HG03064 (cell line): ENCODE results near the gene NEK3.
A peak's percentile ranks its signal among the peaks of the same experiment; 100 is the strongest.
"Not testable (repeated sequence)": the region's sequence is repeated elsewhere in the genome, so short reads cannot be mapped to it uniquely, and the experiment has no call there.

Source experiments
- ATAC-seq: cut with Tn5 transposase; IDR thresholded peaks from one replicate; pipeline ENCODE4 v1.9.1; 2021; ENCODE audit warnings: low read depth; ENCODE audit not compliant: unreplicated experiment

Gene NEK3

GRCh38 chr13:52159159-52159982 is at the start of gene NEK3:
NEK3 (minus strand) TSS chr13:52159597; CDS start chr13:52156191, 3,406 bp downstream.
- ATAC-seq = peak; percentile 67

GRCh38 chr13:52208384-52208783 is 49.0 kb upstream of the NEK3 start:
- ATAC-seq = not testable (repeated sequence)

- ATAC-seq = not testable (repeated sequence)
Observed at GRCh38 chr13:52207896-52208295, 48.5 kb upstream of the NEK3 start.

GRCh38 chr13:52207337-52207736 is 47.9 kb upstream of the NEK3 start:
- not testable (repeated sequence) for ATAC-seq

- ATAC-seq = not testable (repeated sequence)
Observed at GRCh38 chr13:52204546-52204945, 45.1 kb upstream of the NEK3 start.

GRCh38 chr13:52203864-52204263 is 44.5 kb upstream of the NEK3 start:
- ATAC-seq = not testable (repeated sequence)

- not testable (repeated sequence) for ATAC-seq
Observed at GRCh38 chr13:52202506-52202905, 43.1 kb upstream of the NEK3 start.

GRCh38 chr13:52201439-52202193 is 42.2 kb upstream of the NEK3 start:
- not testable (repeated sequence) for ATAC-seq

- no peak for ATAC-seq
Observed at GRCh38 chr13:52195401-52195837, 36.0 kb upstream of the NEK3 start.

- ATAC-seq = peak; percentile 75
Observed at GRCh38 chr13:52194184-52194868, 34.9 kb upstream of the NEK3 start.

GRCh38 chr13:52193587-52194183 is 34.3 kb upstream of the NEK3 start:
- ATAC-seq = peak; percentile 3

GRCh38 chr13:52187424-52188187 is 28.2 kb upstream of the NEK3 start:
- peak; percentile 75 for ATAC-seq

GRCh38 chr13:52187029-52187423 is 27.6 kb upstream of the NEK3 start:
- no peak for ATAC-seq

GRCh38 chr13:52181316-52181954 is 22.0 kb upstream of the NEK3 start:
- peak; percentile 60 for ATAC-seq

- ATAC-seq = no peak
Observed at GRCh38 chr13:52179925-52180324, 20.5 kb upstream of the NEK3 start.

GRCh38 chr13:52177276-52177675 is 17.9 kb upstream of the NEK3 start:
- ATAC-seq = no peak

GRCh38 chr13:52173970-52174369 is 14.6 kb upstream of the NEK3 start:
- not testable (repeated sequence) for ATAC-seq

GRCh38 chr13:52173373-52173772 is 14.0 kb upstream of the NEK3 start:
- ATAC-seq = no peak

- ATAC-seq = not testable (repeated sequence)
Observed at GRCh38 chr13:52171686-52172085, 12.3 kb upstream of the NEK3 start.
